Loucy (cell line): ENCODE results near the gene MAP1LC3A.

Experiments
- H2AFZ ChIP-seq: fragments of 200-600 bp; sonication (generic); 2 replicates; pipeline ENCODE4 v1.6.0; 2016; ENCODE audit warnings: antibody characterized with exemption, mild to moderate bottlenecking, low read length, moderate library complexity
- H3F3A ChIP-seq: fragments of 200-600 bp; 2 replicates; pipeline ENCODE4 v1.6.0; 2016; ENCODE audit warnings: antibody characterized with exemption, low read depth, mild to moderate bottlenecking
- H3K27me3 ChIP-seq: fragments of 200-600 bp; sonication (generic); 2 replicates; pipeline ENCODE4 v1.6.1; 2014; ENCODE audit warnings: low read length, mild to moderate bottlenecking; ENCODE audit not compliant: insufficient read depth, poor library complexity, severe bottlenecking
- H3K36me3 ChIP-seq: fragments of 200-600 bp; sonication (generic); 2 replicates; pipeline ENCODE4 v1.6.1; 2016; ENCODE audit warnings: low read length; ENCODE audit not compliant: insufficient read depth
- H3K4me1 ChIP-seq: fragments of 200-600 bp; sonication (generic); 2 replicates; pipeline ENCODE4 v1.5.1; 2014; ENCODE audit warnings: low read length, mild to moderate bottlenecking; ENCODE audit not compliant: insufficient read depth, poor library complexity, severe bottlenecking
- H3K4me2 ChIP-seq: fragments of 200-600 bp; sonication (generic); 2 replicates; pipeline ENCODE4 v1.6.0; 2014; ENCODE audit warnings: antibody characterized with exemption, low read length, low read depth, mild to moderate bottlenecking; ENCODE audit not compliant: poor library complexity, severe bottlenecking
- H3K4me3 ChIP-seq: fragments of 200-600 bp; sonication (generic); 2 replicates; pipeline ENCODE4 v1.5.1; 2014; ENCODE audit warnings: low read length, mild to moderate bottlenecking, mixed read lengths; ENCODE audit not compliant: poor library complexity, severe bottlenecking
- H3K79me2 ChIP-seq: fragments of 200-600 bp; sonication (generic); 2 replicates; pipeline ENCODE4 v1.6.1; 2014; ENCODE audit warnings: low read length; ENCODE audit not compliant: insufficient read depth
- H3K9ac ChIP-seq: fragments of 200-600 bp; sonication (generic); 2 replicates; pipeline ENCODE4 v1.6.0; 2014; ENCODE audit warnings: mild to moderate bottlenecking, low read depth, low read length, moderate library complexity; ENCODE audit not compliant: poor library complexity, severe bottlenecking
- H3K9me2 ChIP-seq: fragments of 200-600 bp; sonication (generic); replicated peaks from 2 replicates; pipeline ENCODE4 v1.6.1; 2016; ENCODE audit warnings: low read depth, low read length, mixed read lengths
- H3K9me3 ChIP-seq: fragments of 200-600 bp; sonication (generic); 2 replicates; pipeline ENCODE4 v1.6.1; 2014; ENCODE audit warnings: mild to moderate bottlenecking, antibody characterized with exemption, low read length, low read depth; ENCODE audit not compliant: insufficient read depth
- H4K20me1 ChIP-seq: fragments of 200-600 bp; sonication (generic); 2 replicates; pipeline ENCODE4 v1.6.0; 2014; ENCODE audit warnings: antibody characterized with exemption, low read length, mild to moderate bottlenecking; ENCODE audit not compliant: insufficient read depth, poor library complexity, severe bottlenecking
- EZH2phosphoT487 ChIP-seq: fragments of 200-600 bp; IDR thresholded peaks from 2 replicates; pipeline ENCODE4 v1.6.1; 2018; ENCODE audit warnings: antibody characterized with exemption, mild to moderate bottlenecking, moderate library complexity, borderline replicate concordance
- TF ChIP-seq, protein P1 (sequence below): fragments of 200-600 bp; sonication (generic); conservative IDR thresholded peaks from 2 replicates; pipeline ENCODE4 v1.5.1; 2014; ENCODE audit warnings: mild to moderate bottlenecking, antibody characterized with exemption, low read length

MAP1LC3A gene

GRCh38 chr20:34581341-34582184 is 23.0 kb downstream of the MAP1LC3A start:
- H3K27me3 ChIP-seq, result no peaks in the 10 kb centered on the region
- no peak overlapping the region for H3K4me3 ChIP-seq
- H2AFZ ChIP-seq, result no peak overlapping the region
- H3F3A ChIP-seq, result no peaks in the 10 kb centered on the region
- no peaks in the 10 kb centered on the region for H3K9me3 ChIP-seq
- no peaks in the 10 kb centered on the region for H4K20me1 ChIP-seq
- no peaks in the 10 kb centered on the region for H3K9me2 ChIP-seq
- no peak overlapping the region for H3K9ac ChIP-seq
- no peaks in the 10 kb centered on the region for H3K79me2 ChIP-seq
- H3K4me2 ChIP-seq, result no peak overlapping the region
- H3K4me1 ChIP-seq, result no peaks in the 10 kb centered on the region
- TF ChIP-seq EZH2phosphoT487, result no peak
- TF ChIP-seq, protein P1, sequence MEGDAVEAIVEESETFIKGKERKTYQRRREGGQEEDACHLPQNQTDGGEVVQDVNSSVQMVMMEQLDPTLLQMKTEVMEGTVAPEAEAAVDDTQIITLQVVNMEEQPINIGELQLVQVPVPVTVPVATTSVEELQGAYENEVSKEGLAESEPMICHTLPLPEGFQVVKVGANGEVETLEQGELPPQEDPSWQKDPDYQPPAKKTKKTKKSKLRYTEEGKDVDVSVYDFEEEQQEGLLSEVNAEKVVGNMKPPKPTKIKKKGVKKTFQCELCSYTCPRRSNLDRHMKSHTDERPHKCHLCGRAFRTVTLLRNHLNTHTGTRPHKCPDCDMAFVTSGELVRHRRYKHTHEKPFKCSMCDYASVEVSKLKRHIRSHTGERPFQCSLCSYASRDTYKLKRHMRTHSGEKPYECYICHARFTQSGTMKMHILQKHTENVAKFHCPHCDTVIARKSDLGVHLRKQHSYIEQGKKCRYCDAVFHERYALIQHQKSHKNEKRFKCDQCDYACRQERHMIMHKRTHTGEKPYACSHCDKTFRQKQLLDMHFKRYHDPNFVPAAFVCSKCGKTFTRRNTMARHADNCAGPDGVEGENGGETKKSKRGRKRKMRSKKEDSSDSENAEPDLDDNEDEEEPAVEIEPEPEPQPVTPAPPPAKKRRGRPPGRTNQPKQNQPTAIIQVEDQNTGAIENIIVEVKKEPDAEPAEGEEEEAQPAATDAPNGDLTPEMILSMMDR, result no peak
- H3K36me3 ChIP-seq, result peaks cover 37% of the 10 kb centered on the region; the same call in 1 of the 2 replicates

DNA sequence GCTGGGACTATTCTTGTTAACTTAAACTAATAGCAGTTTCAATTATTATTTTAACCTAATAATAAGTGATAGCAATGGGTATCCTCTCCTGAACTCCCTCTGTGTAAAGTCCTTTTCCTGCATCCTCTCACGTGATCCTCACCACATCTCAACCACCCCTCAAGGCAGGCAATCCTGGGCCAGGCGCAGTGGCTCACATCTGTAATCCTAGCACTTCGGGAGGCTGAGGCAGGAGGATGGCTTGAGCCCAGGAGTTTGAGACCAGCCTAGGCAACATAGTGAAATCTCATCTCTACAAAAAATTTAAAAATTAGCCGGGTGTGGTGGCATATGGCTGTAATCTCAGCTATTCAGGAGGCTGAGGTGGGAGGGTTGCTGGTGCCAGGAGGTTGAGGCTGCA is 23.7 kb downstream of the MAP1LC3A start:
- H3K9me3 ChIP-seq, result no peaks in the 10 kb centered on the region
- H3K36me3 ChIP-seq, result peaks cover 43% of the 10 kb centered on the region; the same call in 1 of the 2 replicates
- no peaks in the 10 kb centered on the region for H3F3A ChIP-seq
- no peaks in the 10 kb centered on the region for H3K9me2 ChIP-seq
- TF ChIP-seq EZH2phosphoT487, result no peak
- TF ChIP-seq, protein P1, result no peak
- H3K4me1 ChIP-seq, result no peaks in the 10 kb centered on the region
- H2AFZ ChIP-seq, result no peak overlapping the region
- no peak overlapping the region for H3K9ac ChIP-seq
- no peak overlapping the region for H3K4me3 ChIP-seq
- H3K27me3 ChIP-seq, result no peaks in the 10 kb centered on the region
- H4K20me1 ChIP-seq, result no peaks in the 10 kb centered on the region
- H3K79me2 ChIP-seq, result no peaks in the 10 kb centered on the region
- H3K4me2 ChIP-seq, result no peak overlapping the region

DNA sequence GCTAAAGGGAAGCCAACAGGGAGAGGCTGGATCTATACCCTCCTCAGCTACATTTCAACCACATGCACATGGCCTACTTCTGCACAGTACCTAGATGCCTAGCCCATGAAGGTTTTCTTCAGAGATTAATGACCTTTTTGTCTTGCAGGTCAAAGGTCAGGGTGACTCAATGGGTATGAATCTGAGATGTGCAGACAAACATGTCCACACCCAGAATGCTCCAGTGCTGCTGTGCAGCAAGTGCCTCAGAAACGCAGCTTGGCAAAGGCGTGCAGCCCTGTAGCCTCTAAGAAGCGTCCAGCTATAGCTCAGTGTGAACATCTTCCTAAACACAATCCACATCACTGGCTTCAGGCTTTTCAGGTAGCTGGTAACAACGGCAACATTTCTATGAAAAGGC is 24.4 kb downstream of the MAP1LC3A start:
- Histone ChIP-seq H3K27me3 (no peaks in the 10 kb centered on the region), H4K20me1 (no peaks in the 10 kb centered on the region), H3K9me2 (no peaks in the 10 kb centered on the region), H2AFZ (no peak overlapping the region), H3K9me3 (no peaks in the 10 kb centered on the region), H3K9ac (no peak overlapping the region), H3K4me1 (no peaks in the 10 kb centered on the region), H3K4me3 (no peak overlapping the region), H3K79me2 (no peaks in the 10 kb centered on the region), H3K4me2 (no peak overlapping the region), H3F3A (no peaks in the 10 kb centered on the region), H3K36me3 (peaks cover 49% of the 10 kb centered on the region; the same call in 1 of the 2 replicates)
- TF ChIP-seq, protein P1, result no peak
- no peak for TF ChIP-seq EZH2phosphoT487
